AML-193 (cell line): ENCODE data around the gene GRB7.
"Not testable (repeated sequence)": the region's sequence is repeated elsewhere in the genome, so short reads cannot be mapped to it uniquely, and the experiment has no call there.

ENCODE experiments used
- DNase-seq, 2 experiments: peaks; one replicate each; lab custom pipeline; 2025; lab: John Stamatoyannopoulos, UW

Gene GRB7

GRCh38 chr17:39736319-39737165, 1.2 kb upstream of the GRB7 start:
- no peak for DNase-seq

- no peak for DNase-seq
Observed at GRCh38 chr17:39737206-39737759, 455 bp upstream of the GRB7 start.

- no peak for DNase-seq
Observed at GRCh38 chr17:39738568-39738901, 797 bp downstream of the GRB7 start.

GRCh38 chr17:39738983-39739884, 1.5 kb downstream of the GRB7 start:
- DNase-seq: no peak

- DNase-seq: no peak
Observed at GRCh38 chr17:39739885-39740356, 2.2 kb downstream of the GRB7 start.

- DNase-seq: no peak
Observed at GRCh38 chr17:39740357-39741111, 2.8 kb downstream of the GRB7 start.

GRCh38 chr17:39742126-39742855, 4.6 kb downstream of the GRB7 start:
- no peak for DNase-seq

- DNase-seq: no peak
Observed at GRCh38 chr17:39742856-39743436, 5.2 kb downstream of the GRB7 start.

GRCh38 chr17:39744075-39744835, 6.5 kb downstream of the GRB7 start:
- DNase-seq: no peak

GRCh38 chr17:39744836-39745215, 7.1 kb downstream of the GRB7 start:
- no peak for DNase-seq

- DNase-seq: no peak
Observed at GRCh38 chr17:39745335-39746144, 7.8 kb downstream of the GRB7 start.

- no peak for DNase-seq
Observed at GRCh38 chr17:39746145-39746461, 8.4 kb downstream of the GRB7 start.

GRCh38 chr17:39747745-39748144, 10.0 kb downstream of the GRB7 start:
- DNase-seq: no peak

- DNase-seq: not testable (repeated sequence)
Observed at GRCh38 chr17:39748444-39749034, 10.8 kb downstream of the GRB7 start.

- no peak for DNase-seq
Observed at GRCh38 chr17:39750131-39751015, 12.6 kb downstream of the GRB7 start.

GRCh38 chr17:39751016-39751543, 13.3 kb downstream of the GRB7 start:
- DNase-seq: no peak

GRCh38 chr17:39751637-39752036, 13.9 kb downstream of the GRB7 start:
- no peak for DNase-seq
